Heart left ventricle (tissue), 16 donors: Measurements from ENCODE around the gene PSAT1. TPM values are rescaled to one million over a fixed set of nuclear protein-coding genes. Genes with fewer than 3 reads are reported as not detected.

ENCODE experiments used
- ATAC-seq, 4 donors: fragments of 200-7000 bp; cut with Tn5 transposase; one replicate each; pipeline ENCODE4 v1.9.1; 2020 to 2022; ENCODE audit warnings: moderate library complexity in 4 of 4, mild to moderate bottlenecking in 3 of 4, moderate number of reproducible peaks in 1 of 4
- DNase-seq, 5 donors: peaks; one replicate each; pipeline ENCODE4 v3.0.0-alpha.2; 2020
- H3K27ac ChIP-seq, 12 donors: fragments of 200-600 bp; sonication (generic) in 4 of 12; one replicate each; pipeline versions ENCODE4 v1.5.0 to v1.8.0; 2016 to 2022; ENCODE audit warnings: mild to moderate bottlenecking in 2 of 12
- H3K27me3 ChIP-seq, 9 donors: fragments of 200-600 bp; sonication (generic) in 2 of 9; one replicate each; pipeline versions ENCODE4 v1.5.1 to v1.8.0; 2016 to 2022; ENCODE audit warnings: mild to moderate bottlenecking in 3 of 9
- H3K36me3 ChIP-seq, 9 donors: fragments of 200-600 bp; sonication (generic) in 2 of 9; one replicate each; pipeline versions ENCODE4 v1.5.0 to v1.8.0; 2018 to 2022; ENCODE audit warnings: mild to moderate bottlenecking in 2 of 9
- H3K4me1 ChIP-seq, 12 donors: fragments of 200-600 bp; sonication (generic) in 4 of 12; one replicate each; pipeline versions ENCODE4 v1.5.0 to v1.8.0; 2016 to 2022; ENCODE audit warnings: mild to moderate bottlenecking in 3 of 12
- H3K4me3 ChIP-seq, 12 donors: fragments of 200-600 bp; sonication (generic) in 4 of 12; one replicate each; pipeline versions ENCODE4 v1.5.0 to v1.8.0; 2017 to 2022; ENCODE audit warnings: mild to moderate bottlenecking in 9 of 12, moderate library complexity in 4 of 12
- H3K9me3 ChIP-seq, 12 donors: fragments of 200-600 bp; sonication (generic) in 4 of 12; one replicate each; pipeline versions ENCODE4 v1.5.0 to v1.8.0; 2016 to 2022; ENCODE audit warnings: mild to moderate bottlenecking in 1 of 12
- CTCF ChIP-seq, 12 donors: fragments of 200-600 bp; sonication (generic) in 4 of 12; IDR thresholded peaks; one replicate each; pipeline versions ENCODE4 v1.5.0 to v1.8.0; 2018 to 2022; ENCODE audit warnings: antibody characterized with exemption in 12 of 12, mild to moderate bottlenecking in 5 of 12
- POLR2A ChIP-seq, 2 donors: fragments of 450-650 bp; IDR thresholded peaks; one replicate each; pipeline ENCODE4 v1.6.1; 2017; ENCODE audit warnings: antibody characterized with exemption in 2 of 2, mild to moderate bottlenecking in 2 of 2, moderate library complexity in 2 of 2
- WGBS, 4 donors: extraction: QIAGEN DNeasy Blood & Tissue Kit in 2 of 4; methylation state at CpG; one replicate each; pipeline versions ENCODE4 v1.1.5 to v1.1.7; 2013 to 2018; 5-methylcytosine and 5-hydroxymethylcytosine counted together
- intact Hi-C, 10 donors: fragments of 100-400 bp; cut with DNase I; formaldehyde crosslinking; loops; one replicate each; pipeline versions ENCODE4 v1.11.1 to v1.14.2; 2022
- polyA plus RNA-seq, 2 donors: library from polyadenylated mRNA; stranded (reverse); fragments of 200-250 nt; gene quantifications; one replicate each; pipeline ENCODE4 v1.2.3, GENCODE V29; 2013
- total RNA-seq, 9 donors: library from RNA; depleted of rRNA in 2 of 9; stranded (reverse); fragments of >200 nt in 2 of 9; fragmentation: NEBNext Ultra II Directional in 3 of 9; extraction: Animal tissue kit (Norgen Biotek cat#: 25700) in 3 of 9; gene quantifications; one replicate each; pipeline versions ENCODE4 v1.1.0 to v1.2.4, GENCODE V29; 2016 to 2023
- donor health status: ischemic (EF 13 %, LVEDD 7.1; RV severe dilation, severe dysfunction).
- donor health status: healthy with polysubstance abuse.
- donor health status: DM: no; HTN: yes; CAD: no.
- donor health status: DM: no; HTN: no; CAD: no.
- donor health status: ischemic (EF 25% LVEDD 6.9; RV normal size, moderate dysfunction).
- donor health status: ischemic (EF 25% LVEDD 5.7; RV mildly dilated, moderate dysfunction).
- donor health status: healthy.
- donor health status: DM: yes; HTN: yes; CAD: no.
- donor health status: ischemic (EF 35%, LVEDD 5.7; RV mildly dilated, moderate dysfunction).
- donor health status: nonischemic (EF 11% LVEDD 7.7; RV severe dilation, severe dysfunction).
- donor health status: DM: yes; HTN: yes; CAD: no.
- donor health status: PGD.
- donor health status: ischemic (EF 29% LVEDD 5.4; RV normal size, mild dysfunction).
- donor health status: nonischemic (EF 23%, LVEDD 6.1; RV moderate dilation, normal function).

PSAT1 gene
- total and polyA plus RNA-seq, 11 donors: 0.20 to 3.1 (median 0.62) TPM

- 1 to 4% (median 3%) methylated on average over 30 to 32 of the region's 32 CpGs for WGBS, 4 donors
- H3K4me1 ChIP-seq: peaks cover 6 to 29% (median 19%) of the 10 kb centered on the region in 12 donors
- peak overlapping the region; percentile 29 to 72 (median 55) for H3K4me3 ChIP-seq
- intact Hi-C loops: no loop called here
- H3K9me3 ChIP-seq: no peaks in the 10 kb centered on the region
- H3K36me3 ChIP-seq: no peaks in the 10 kb centered on the region
- DNase-seq: peak in 4 of 5 donors; percentile 24 to 62 (median 40)
- H3K27ac ChIP-seq: peak overlapping the region in 2 of 12 donors; percentile 13 to 69
- ATAC-seq: peak; percentile 2 to 30 (median 13)
- no peak for TF ChIP-seq POLR2A (IDR thresholded peaks at IDR 0.05)
- no peak for TF ChIP-seq CTCF (IDR thresholded peaks at IDR 0.05)
- peaks cover 0 to 36% (median 11%) of the 10 kb centered on the region in 9 donors for H3K27me3 ChIP-seq
These were observed 578 bp upstream of the PSAT1 start for GRCh38 chr9:78296201-78296892.

- peaks cover 0 to 49% (median 11%) of the 10 kb centered on the region in 9 donors for H3K27me3 ChIP-seq
- no peak overlapping the region for H3K27ac ChIP-seq
- 1 to 2% (median 1%) methylated on average over 10 of the region's 10 CpGs for WGBS, 4 donors
- TF ChIP-seq CTCF (IDR thresholded peaks at IDR 0.05) (no peak), POLR2A (IDR thresholded peaks at IDR 0.05) (no peak)
- DNase-seq: no peak
- no peaks in the 10 kb centered on the region for H3K36me3 ChIP-seq
- intact Hi-C loops: no loop called here
- peak overlapping the region; percentile 29 to 72 (median 55) for H3K4me3 ChIP-seq
- H3K9me3 ChIP-seq: no peaks in the 10 kb centered on the region
- H3K4me1 ChIP-seq: peaks cover 6 to 29% (median 19%) of the 10 kb centered on the region in 12 donors
- ATAC-seq: no peak
These were observed 692 bp downstream of the PSAT1 start for GRCh38 chr9:78297672-78297961.

- ATAC-seq: no peak
- Histone ChIP-seq H3K4me3 (peak overlapping the region in 10 of 12 donors; percentile 29 to 72 (median 56)), H3K9me3 (no peaks in the 10 kb centered on the region), H3K27me3 (peaks cover 0 to 49% (median 11%) of the 10 kb centered on the region in 9 donors), H3K36me3 (no peaks in the 10 kb centered on the region), H3K27ac (no peak overlapping the region), H3K4me1 (peaks cover 6 to 29% (median 19%) of the 10 kb centered on the region in 12 donors)
- 8 to 10% (median 8%) methylated on average over 16 of the region's 16 CpGs for WGBS, 4 donors
- no peak for TF ChIP-seq POLR2A (IDR thresholded peaks at IDR 0.05)
- DNase-seq: no peak
- intact Hi-C loops: no loop called here
These were observed 1.3 kb downstream of the PSAT1 start for GRCh38 chr9:78298046-78298765.

- TF ChIP-seq CTCF (IDR thresholded peaks at IDR 0.05): no peak
- Histone ChIP-seq H3K27ac (no peak overlapping the region), H3K4me3 (no peak overlapping the region), H3K36me3 (no peaks in the 10 kb centered on the region), H3K4me1 (peaks cover 6 to 29% (median 19%) of the 10 kb centered on the region in 12 donors), H3K9me3 (no peaks in the 10 kb centered on the region), H3K27me3 (peaks cover 0 to 49% (median 11%) of the 10 kb centered on the region in 9 donors)
- intact Hi-C loops: no loop called here
- no peak for DNase-seq
- ATAC-seq: no peak
- 93 to 96% (median 94%) methylated on average over 6 of the region's 6 CpGs for WGBS, 4 donors
These were observed 3.3 kb downstream of the PSAT1 start for GRCh38 chr9:78300209-78300608.
